Measurements from ENCODE around the gene RIN3. TPM values are rescaled to one million over a fixed set of nuclear protein-coding genes. Genes with fewer than 3 reads are reported as not detected.
A peak's percentile ranks its signal among the peaks of the same experiment; 100 is the strongest.

The RIN3 gene
- total RNA-seq, 2 donors from 2014 or later = 6.6 to 11.8 TPM

- H3K36me3 ChIP-seq = peaks cover 62% of the 10 kb centered on the region
- no peak for TF ChIP-seq CTCF (IDR thresholded peaks at IDR 0.05)
- no peak for DNase-seq (ENCODE audit: low spot score)
- H3K27me3 ChIP-seq = no peaks in the 10 kb centered on the region
- no peaks in the 10 kb centered on the region for H3K4me1 ChIP-seq
- H3K4me3 ChIP-seq = no peak overlapping the region
- peak overlapping the region in 1 of 2 donors; percentile 40 for H3K27ac ChIP-seq
- H3K9me3 ChIP-seq = no peaks in the 10 kb centered on the region
Observed at GRCh38 chr14:92704821-92705220, 191.2 kb downstream of the RIN3 start.

GRCh38 chr14:92706386-92706785, 192.8 kb downstream of the RIN3 start:
- no peak overlapping the region for H3K27ac ChIP-seq
- no peaks in the 10 kb centered on the region for H3K27me3 ChIP-seq
- H3K4me3 ChIP-seq = no peak overlapping the region
- H3K9me3 ChIP-seq = no peaks in the 10 kb centered on the region
- DNase-seq (ENCODE audit: low spot score) = no peak
- TF ChIP-seq CTCF (IDR thresholded peaks at IDR 0.05) = no peak
- no peaks in the 10 kb centered on the region for H3K4me1 ChIP-seq
- peaks cover 78% of the 10 kb centered on the region for H3K36me3 ChIP-seq

- Histone ChIP-seq H3K9me3 (no peaks in the 10 kb centered on the region), H3K4me3 (no peak overlapping the region), H3K27me3 (no peaks in the 10 kb centered on the region), H3K27ac (no peak overlapping the region), H3K36me3 (peaks cover 69% of the 10 kb centered on the region), H3K4me1 (no peaks in the 10 kb centered on the region)
- TF ChIP-seq CTCF (IDR thresholded peaks at IDR 0.05) = no peak
- DNase-seq (ENCODE audit: low spot score) = no peak
Observed at GRCh38 chr14:92709340-92710000, 195.9 kb downstream of the RIN3 start.

GRCh38 chr14:92710001-92710341, 196.4 kb downstream of the RIN3 start:
- Histone ChIP-seq H3K27me3 (no peaks in the 10 kb centered on the region), H3K4me1 (no peaks in the 10 kb centered on the region), H3K4me3 (no peak overlapping the region), H3K36me3 (peaks cover 64% of the 10 kb centered on the region), H3K27ac (no peak overlapping the region), H3K9me3 (no peaks in the 10 kb centered on the region)
- no peak for TF ChIP-seq CTCF (IDR thresholded peaks at IDR 0.05)
- no peak for DNase-seq (ENCODE audit: low spot score)

- Histone ChIP-seq H3K9me3 (no peaks in the 10 kb centered on the region), H3K4me1 (peaks cover 0 to 3% of the 10 kb centered on the region in 2 donors), H3K27me3 (no peaks in the 10 kb centered on the region), H3K4me3 (no peak overlapping the region), H3K36me3 (peaks cover 44% of the 10 kb centered on the region), H3K27ac (no peak overlapping the region)
- no peak for TF ChIP-seq CTCF (IDR thresholded peaks at IDR 0.05)
- DNase-seq (ENCODE audit: low spot score) = no peak
Observed at GRCh38 chr14:92711976-92712653, 198.5 kb downstream of the RIN3 start.
